DOHH2 (cell line): ENCODE data around the gene MELTF.

Experiments
- CTCF ChIP-seq: fragments of 200-600 bp; sonication (generic); IDR thresholded peaks from one replicate; pipeline ENCODE4 v1.5.1; 2014; ENCODE audit warnings: antibody characterized with exemption, mild to moderate bottlenecking, low read depth, low read length; ENCODE audit not compliant: poor library complexity, severe bottlenecking
- EZH2phosphoT487 ChIP-seq: fragments of 200-600 bp; sonication (generic); IDR thresholded peaks from 2 replicates; pipeline ENCODE4 v1.6.1; 2017; ENCODE audit warnings: borderline replicate concordance, mild to moderate bottlenecking, antibody characterized with exemption, low read length, moderate library complexity, mixed read lengths

- TF ChIP-seq CTCF, result no peak
- TF ChIP-seq EZH2phosphoT487, result no peak
Observed at GRCh38 chr3:197041875-197042488, 12.4 kb upstream of the MELTF start.
